Fibroblast of mammary gland (primary cell): Measurements from ENCODE around the gene PLA2G5.

Source experiments
- DNase-seq: peaks from one replicate; pipeline ENCODE4 v3.0.0-alpha.2; 2010; ENCODE audit warnings: low read depth
- H3K4me3 ChIP-seq: 2 replicates; pipeline ENCODE4 v1.5.1; 2011; ENCODE audit warnings: low read depth, mild to moderate bottlenecking, low read length, moderate library complexity; ENCODE audit not compliant: control insufficient read depth
- TF ChIP-seq, protein P1 (sequence below): conservative IDR thresholded peaks from 2 replicates; pipeline ENCODE4 v1.5.1; 2011; ENCODE audit warnings: low read depth, low read length, inconsistent platforms; ENCODE audit not compliant: control insufficient read depth, insufficient read depth

Gene PLA2G5

DNA sequence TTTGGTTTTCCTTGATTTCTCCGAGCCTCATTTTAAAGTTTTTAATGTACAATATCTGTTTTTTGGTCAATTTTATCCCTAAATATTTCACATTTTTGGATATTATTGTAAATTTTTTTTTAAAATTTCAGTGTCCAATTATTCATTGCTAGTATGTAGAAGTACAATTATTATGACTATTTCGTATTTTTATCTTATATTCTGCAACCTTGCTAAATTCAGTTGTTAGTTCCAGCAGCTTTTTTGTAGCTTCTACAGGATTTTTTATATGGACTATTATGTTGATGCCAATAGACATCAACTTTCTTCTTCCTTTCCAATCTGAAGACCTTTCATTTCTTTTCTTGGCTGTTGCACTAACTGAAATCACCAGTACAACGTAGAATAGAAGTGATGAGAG is 65.0 kb downstream of the PLA2G5 start:
- no peak overlapping the region for H3K4me3 ChIP-seq
- TF ChIP-seq, protein P1, sequence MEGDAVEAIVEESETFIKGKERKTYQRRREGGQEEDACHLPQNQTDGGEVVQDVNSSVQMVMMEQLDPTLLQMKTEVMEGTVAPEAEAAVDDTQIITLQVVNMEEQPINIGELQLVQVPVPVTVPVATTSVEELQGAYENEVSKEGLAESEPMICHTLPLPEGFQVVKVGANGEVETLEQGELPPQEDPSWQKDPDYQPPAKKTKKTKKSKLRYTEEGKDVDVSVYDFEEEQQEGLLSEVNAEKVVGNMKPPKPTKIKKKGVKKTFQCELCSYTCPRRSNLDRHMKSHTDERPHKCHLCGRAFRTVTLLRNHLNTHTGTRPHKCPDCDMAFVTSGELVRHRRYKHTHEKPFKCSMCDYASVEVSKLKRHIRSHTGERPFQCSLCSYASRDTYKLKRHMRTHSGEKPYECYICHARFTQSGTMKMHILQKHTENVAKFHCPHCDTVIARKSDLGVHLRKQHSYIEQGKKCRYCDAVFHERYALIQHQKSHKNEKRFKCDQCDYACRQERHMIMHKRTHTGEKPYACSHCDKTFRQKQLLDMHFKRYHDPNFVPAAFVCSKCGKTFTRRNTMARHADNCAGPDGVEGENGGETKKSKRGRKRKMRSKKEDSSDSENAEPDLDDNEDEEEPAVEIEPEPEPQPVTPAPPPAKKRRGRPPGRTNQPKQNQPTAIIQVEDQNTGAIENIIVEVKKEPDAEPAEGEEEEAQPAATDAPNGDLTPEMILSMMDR: no peak
- DNase-seq: no peak

DNA sequence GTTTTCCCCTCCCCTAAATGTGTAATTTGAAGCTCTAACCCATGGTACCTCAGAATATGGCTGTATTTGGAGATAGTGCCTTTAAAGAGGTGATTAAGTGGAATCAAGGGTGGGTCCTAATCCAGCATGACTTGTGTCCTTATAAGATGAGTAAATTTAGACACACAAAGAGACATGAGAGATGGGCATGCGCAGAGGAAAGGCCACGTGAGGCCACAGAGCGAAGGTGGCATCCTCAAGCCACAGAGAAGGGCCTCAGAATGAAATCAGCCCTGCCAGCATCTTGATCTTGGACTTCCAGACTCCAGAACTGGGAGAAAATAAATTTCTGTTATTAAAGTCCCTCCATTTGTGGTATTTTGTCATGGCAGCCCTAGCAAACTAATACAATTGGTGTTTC is 66.3 kb downstream of the PLA2G5 start:
- H3K4me3 ChIP-seq: no peak overlapping the region
- TF ChIP-seq, protein P1: no peak
- no peak for DNase-seq

- TF ChIP-seq, protein P1: no peak
- no peak for DNase-seq
- H3K4me3 ChIP-seq: no peak overlapping the region
These were observed 67.1 kb downstream of the PLA2G5 start for GRCh38 chr1:20137055-20137454.

- no peak for DNase-seq
- TF ChIP-seq, protein P1: no peak
These were observed 67.6 kb downstream of the PLA2G5 start for GRCh38 chr1:20137604-20138003.

GRCh38 chr1:20138346-20138745 is 68.4 kb downstream of the PLA2G5 start:
- DNase-seq: no peak
- TF ChIP-seq, protein P1: no peak
- no peak overlapping the region for H3K4me3 ChIP-seq

More at GRCh38 chr1:20137604-20138003, 67.6 kb downstream of the PLA2G5 start:
- H3K4me3 ChIP-seq: no peak overlapping the region

DNA sequence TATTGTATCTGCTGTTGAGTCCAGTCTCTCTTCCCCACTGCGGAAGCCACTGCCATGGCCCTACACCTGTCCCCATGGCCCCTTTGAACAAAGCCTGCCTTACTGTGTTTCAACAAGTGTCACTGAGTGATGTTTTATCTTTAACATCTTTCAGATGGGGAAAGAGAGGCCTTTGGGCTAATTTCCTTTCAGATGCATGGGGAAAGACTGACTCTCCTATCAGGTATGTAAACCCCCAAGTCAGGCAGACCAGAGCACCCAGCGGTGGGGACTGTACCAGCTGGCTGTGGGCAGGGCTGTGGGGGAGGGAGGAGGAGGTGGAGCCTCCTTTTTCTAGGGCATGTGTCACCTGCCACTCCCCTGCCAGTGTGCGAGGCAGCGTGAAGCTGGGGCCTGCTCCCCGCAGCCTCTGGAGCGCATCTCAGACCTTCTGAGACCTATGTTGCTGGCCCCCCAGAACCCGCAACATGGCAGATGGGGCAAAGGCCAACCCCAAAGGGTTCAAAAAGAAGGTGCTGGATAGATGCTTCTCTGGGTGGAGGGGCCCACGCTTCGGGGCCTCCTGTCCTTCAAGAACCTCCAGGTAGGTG is 69.1 kb downstream of the PLA2G5 start, which contains the start of gene PLA2G2F:
Gene PLA2G2F, plus strand, starts transcription at position 363 of the 590 bp plus-strand sequence. Its CDS starts 105 bp downstream, at position 468.
- DNase-seq: no peak
- no peak within 1 kb of the TSS for H3K4me3 ChIP-seq
- TF ChIP-seq, protein P1: no peak
